GM18508 (cell line): ENCODE data around the gene XAGE3.
"Not testable (repeated sequence)": the region's sequence is repeated elsewhere in the genome, so short reads cannot be mapped to it uniquely, and the experiment has no call there.

Source experiments
- ATAC-seq: cut with Tn5 transposase; IDR thresholded peaks from one replicate; pipeline ENCODE4 v1.9.1; 2021; ENCODE audit warnings: moderate number of reproducible peaks; ENCODE audit not compliant: insufficient read depth, unreplicated experiment

XAGE3 gene

DNA sequence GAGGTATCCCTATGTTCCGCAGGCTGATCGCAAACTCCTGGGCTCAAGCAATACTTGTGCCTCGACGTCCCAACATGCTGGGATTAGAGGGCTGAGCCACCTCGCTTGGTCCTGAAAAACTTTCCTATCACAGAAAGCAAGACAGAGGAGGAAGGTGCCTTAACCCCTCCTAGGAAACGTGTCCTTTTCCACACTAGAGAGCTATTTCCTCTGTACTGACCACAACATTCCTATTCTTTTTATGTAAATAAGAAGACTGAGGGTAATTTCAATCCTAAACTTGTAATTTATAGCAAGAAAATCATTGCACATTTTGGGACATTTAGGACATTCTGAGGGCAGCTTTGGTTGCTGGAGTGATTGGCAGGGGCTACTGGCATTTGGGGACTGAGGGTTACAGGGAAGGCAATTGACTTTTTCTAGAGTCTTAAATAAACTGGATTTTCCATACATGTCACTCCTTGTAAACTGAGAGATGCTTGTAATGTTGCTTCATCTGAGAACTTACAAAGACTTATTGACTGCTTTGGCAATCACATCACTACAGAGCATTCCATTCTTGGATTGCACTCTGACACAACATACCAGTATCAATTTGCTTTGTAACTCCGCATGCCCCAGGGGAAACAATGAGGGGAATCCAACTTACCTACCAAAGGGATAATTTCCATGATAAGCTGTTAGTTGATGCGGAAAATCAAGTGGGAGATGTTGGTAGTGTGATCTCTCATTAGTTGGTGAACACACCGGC, 15.6 kb downstream of the XAGE3 start:
- ATAC-seq: no peak

DNA sequence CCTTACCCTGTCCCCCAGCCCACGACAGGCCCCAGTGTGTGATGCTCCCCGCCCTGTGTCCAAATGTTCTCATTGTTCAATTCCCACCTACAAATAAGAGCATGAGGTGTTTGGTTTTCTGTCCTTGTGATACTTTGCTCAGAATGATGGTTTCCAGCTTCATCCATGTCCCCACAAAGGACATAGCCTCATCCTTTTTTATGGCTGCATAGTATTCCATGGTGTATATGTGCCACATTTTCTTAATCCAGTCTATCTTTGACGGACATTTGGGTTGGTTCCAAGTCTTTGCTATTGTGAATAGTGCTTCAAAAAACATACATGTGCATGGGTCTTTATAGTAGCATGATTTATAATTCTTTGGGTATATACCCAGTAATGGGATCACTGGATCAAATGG, 24.3 kb downstream of the XAGE3 start:
- ATAC-seq: not testable (repeated sequence)

DNA sequence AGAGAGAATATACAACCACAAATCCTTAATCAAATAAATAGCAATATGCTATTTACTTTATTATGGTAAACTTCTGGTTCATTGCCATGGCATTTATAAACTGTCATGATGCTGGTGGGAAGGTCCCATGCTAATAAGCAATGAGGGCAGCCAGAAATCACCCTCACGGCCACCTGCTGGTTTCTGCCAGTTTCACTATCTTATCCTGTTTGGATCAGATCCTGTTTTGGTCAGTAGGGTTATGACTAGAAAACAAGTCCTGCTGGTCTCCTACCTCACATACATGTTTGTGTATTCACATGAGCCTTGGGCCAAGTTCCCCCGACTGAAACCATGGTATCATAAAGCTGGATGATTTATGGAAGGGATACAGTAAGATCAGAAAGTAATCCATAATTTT, 28.7 kb downstream of the XAGE3 start:
- ATAC-seq: no peak

DNA sequence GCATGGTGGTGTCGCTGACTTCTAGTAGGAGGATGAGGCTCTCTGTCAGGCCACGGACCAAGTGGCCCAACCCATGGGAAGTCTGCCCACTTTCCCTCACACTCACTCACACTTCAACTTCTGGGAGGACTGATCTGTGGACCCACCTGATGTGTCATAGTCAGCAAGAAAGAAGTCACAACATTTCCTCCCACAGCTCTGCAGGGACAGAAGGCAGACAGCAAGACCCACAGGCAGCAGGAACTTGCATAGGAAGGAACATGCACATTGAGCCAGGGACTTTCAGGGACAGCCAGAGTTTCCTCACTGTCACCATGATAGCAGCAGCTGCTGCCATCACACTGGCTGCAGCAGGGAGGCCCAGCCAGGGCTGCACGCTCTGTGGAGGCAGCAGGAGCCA, 37.3 kb downstream of the XAGE3 start:
- no peak for ATAC-seq

DNA sequence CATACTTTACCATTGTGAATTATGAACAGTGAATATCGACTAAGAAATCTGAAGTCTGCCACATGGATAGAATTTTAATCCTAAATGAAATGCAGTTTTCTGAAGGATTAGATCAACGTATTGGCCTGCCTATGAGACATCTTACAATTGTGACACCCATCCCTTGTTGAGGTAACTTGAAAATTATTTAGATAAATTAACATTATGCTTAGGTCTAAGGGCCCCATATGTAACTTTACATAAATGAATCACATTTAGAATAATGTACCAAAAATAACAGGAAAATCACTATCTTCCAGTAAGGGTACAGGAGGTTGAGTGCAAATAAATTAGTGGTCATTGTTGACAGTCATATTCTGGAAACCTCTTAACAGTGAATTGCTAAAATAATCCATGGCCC, 43.3 kb downstream of the XAGE3 start:
- no peak for ATAC-seq

DNA sequence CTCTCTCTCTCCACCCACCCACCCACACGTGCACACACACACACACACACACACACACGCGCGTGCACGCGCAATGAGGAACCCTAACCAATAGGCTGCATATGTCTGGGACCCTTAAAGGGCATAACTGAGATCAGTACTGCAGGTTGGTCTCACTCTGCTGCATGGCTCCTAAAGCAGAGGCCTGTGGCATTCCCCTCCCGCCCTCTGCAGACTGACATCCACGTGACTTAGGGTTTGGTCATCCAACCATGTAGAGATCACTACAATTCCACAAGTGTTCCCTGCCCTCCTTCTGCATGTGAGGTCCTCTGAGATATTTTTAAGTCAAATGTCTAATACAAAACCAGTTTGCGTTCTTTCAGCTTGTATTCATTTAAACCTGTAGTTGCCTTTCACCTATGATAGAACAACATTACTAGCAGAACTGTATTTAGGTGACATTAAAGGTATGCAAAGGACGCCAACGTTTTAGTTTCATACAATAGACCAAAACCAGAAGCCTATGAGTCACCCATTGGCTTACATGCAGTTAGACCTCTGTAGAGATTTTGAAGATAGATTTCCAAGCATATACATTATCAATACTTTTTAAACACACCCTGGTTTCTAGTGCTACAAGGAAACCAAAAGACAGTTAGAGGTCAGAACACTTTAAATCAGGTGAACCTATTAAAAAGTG, 46.7 kb downstream of the XAGE3 start:
- ATAC-seq: no peak

DNA sequence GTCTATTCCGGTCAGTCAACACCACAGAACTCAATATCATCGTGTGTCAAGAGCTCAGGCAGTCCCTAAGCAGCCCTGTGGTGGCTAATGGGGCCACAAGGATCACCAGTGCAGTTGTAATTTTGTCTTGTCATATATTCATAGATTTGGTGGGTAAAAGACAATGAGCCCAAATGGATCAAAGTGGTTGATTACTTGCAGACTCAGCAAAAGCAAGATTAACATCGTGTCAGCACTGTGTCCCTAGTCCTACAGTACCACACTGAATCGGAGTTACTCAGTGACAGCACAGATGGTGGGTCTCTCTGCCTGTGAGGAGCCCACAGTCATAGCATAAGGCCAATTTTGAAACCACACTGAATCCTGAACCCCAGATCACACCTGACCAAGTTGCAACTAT, 48.1 kb downstream of the XAGE3 start:
- no peak for ATAC-seq
